Nephron (organoid): ENCODE results near the gene PTPRG.

ENCODE experiments used
- H3K27ac Mint-ChIP-seq, 3 experiments: 2 replicates each; pipeline ENCODE4 v1.8.0; 2020; ENCODE audit warnings: mixed read lengths in 3 of 3, mild to moderate bottlenecking in 2 of 3, moderate library complexity in 1 of 3
- H3K27me3 Mint-ChIP-seq: 2 replicates; pipeline ENCODE4 v1.8.0; 2021; ENCODE audit warnings: low read depth, mild to moderate bottlenecking, moderate library complexity, mixed read lengths
- H3K36me3 Mint-ChIP-seq: 2 replicates; pipeline ENCODE4 v1.8.0; 2020; ENCODE audit warnings: low read depth, mixed read lengths
- H3K4me1 Mint-ChIP-seq: 2 replicates; pipeline ENCODE4 v1.8.0; 2020; ENCODE audit warnings: mixed read lengths
- H3K4me3 Mint-ChIP-seq, 3 experiments: 2 replicates each; pipeline ENCODE4 v1.8.0; 2020; ENCODE audit warnings: mild to moderate bottlenecking in 3 of 3, mixed read lengths in 3 of 3, moderate library complexity in 2 of 3
- H3K9me3 Mint-ChIP-seq: 2 replicates; pipeline ENCODE4 v1.8.0; 2020; ENCODE audit warnings: mixed read lengths
- TF ChIP-seq, protein P1 (sequence below), 3 experiments: fragments of 200-600 bp; sonication (generic); IDR thresholded peaks; one replicate each; pipeline ENCODE4 v1.5.0; 2021; ENCODE audit warnings: antibody characterized with exemption in 3 of 3; ENCODE audit not compliant: unreplicated experiment in 3 of 3

PTPRG gene

DNA sequence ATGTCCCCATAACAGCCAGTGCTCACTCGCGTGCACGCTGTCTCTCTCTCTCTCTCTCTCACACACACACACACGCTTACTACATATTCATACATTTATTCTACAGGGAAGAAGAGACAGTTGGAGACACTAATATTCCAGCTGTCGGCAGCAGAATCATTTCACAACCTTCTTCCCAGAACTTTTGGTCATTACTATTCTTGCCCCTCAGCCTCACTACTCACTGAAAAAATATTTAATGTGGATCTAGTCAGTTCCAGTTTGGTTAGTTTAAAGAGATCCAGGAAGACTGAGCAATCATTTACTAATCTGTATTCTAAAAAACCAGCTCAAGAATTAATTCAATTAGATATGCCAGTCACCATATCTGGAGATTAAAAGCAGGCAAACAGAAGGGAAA is 394.9 kb downstream of the PTPRG start:
- peak overlapping the region; percentile 42 to 72 (median 49) for H3K27ac Mint-ChIP-seq
- TF ChIP-seq, protein P1, sequence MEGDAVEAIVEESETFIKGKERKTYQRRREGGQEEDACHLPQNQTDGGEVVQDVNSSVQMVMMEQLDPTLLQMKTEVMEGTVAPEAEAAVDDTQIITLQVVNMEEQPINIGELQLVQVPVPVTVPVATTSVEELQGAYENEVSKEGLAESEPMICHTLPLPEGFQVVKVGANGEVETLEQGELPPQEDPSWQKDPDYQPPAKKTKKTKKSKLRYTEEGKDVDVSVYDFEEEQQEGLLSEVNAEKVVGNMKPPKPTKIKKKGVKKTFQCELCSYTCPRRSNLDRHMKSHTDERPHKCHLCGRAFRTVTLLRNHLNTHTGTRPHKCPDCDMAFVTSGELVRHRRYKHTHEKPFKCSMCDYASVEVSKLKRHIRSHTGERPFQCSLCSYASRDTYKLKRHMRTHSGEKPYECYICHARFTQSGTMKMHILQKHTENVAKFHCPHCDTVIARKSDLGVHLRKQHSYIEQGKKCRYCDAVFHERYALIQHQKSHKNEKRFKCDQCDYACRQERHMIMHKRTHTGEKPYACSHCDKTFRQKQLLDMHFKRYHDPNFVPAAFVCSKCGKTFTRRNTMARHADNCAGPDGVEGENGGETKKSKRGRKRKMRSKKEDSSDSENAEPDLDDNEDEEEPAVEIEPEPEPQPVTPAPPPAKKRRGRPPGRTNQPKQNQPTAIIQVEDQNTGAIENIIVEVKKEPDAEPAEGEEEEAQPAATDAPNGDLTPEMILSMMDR (IDR thresholded peaks at IDR 0.05; ENCODE audit: unreplicated experiment in 3 of 3): no peak
- H3K9me3 Mint-ChIP-seq: no peaks in the 10 kb centered on the region
- H3K36me3 Mint-ChIP-seq: no peaks in the 10 kb centered on the region
- H3K4me1 Mint-ChIP-seq: peaks cover 5% of the 10 kb centered on the region
- H3K27me3 Mint-ChIP-seq: no peaks in the 10 kb centered on the region
- no peak overlapping the region for H3K4me3 Mint-ChIP-seq

GRCh38 chr3:61957259-61957658 is 395.9 kb downstream of the PTPRG start:
- H3K36me3 Mint-ChIP-seq: no peaks in the 10 kb centered on the region
- H3K4me1 Mint-ChIP-seq: peaks cover 11% of the 10 kb centered on the region
- no peaks in the 10 kb centered on the region for H3K9me3 Mint-ChIP-seq
- no peak overlapping the region for H3K4me3 Mint-ChIP-seq
- no peaks in the 10 kb centered on the region for H3K27me3 Mint-ChIP-seq
- TF ChIP-seq, protein P1 (IDR thresholded peaks at IDR 0.05; ENCODE audit: unreplicated experiment in 3 of 3): no peak
- no peak overlapping the region for H3K27ac Mint-ChIP-seq

DNA sequence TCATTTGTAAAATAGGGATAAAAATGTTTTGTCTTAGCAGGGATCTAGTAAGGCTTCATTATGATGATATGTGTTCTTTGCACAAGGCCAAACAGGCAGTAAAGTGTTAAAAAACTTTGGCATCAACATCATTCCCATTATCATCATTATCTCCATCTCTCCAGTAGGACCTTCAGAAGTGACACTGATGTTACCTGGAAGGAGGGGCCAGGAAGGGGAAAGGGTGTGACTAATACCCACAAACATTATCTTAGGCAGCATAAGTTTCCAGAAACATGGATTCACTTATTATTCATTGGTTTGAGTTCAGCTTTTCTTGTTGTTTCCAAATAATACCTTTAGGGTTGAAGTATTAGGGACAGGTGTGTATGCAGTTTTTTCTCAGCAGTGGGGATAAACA is 399.6 kb downstream of the PTPRG start:
- H3K4me1 Mint-ChIP-seq: peaks cover 11% of the 10 kb centered on the region
- H3K9me3 Mint-ChIP-seq: no peaks in the 10 kb centered on the region
- TF ChIP-seq, protein P1 (IDR thresholded peaks at IDR 0.05; ENCODE audit: unreplicated experiment in 3 of 3): no peak
- H3K4me3 Mint-ChIP-seq: no peak overlapping the region
- H3K27ac Mint-ChIP-seq: no peak overlapping the region
- no peaks in the 10 kb centered on the region for H3K27me3 Mint-ChIP-seq
- H3K36me3 Mint-ChIP-seq: no peaks in the 10 kb centered on the region

DNA sequence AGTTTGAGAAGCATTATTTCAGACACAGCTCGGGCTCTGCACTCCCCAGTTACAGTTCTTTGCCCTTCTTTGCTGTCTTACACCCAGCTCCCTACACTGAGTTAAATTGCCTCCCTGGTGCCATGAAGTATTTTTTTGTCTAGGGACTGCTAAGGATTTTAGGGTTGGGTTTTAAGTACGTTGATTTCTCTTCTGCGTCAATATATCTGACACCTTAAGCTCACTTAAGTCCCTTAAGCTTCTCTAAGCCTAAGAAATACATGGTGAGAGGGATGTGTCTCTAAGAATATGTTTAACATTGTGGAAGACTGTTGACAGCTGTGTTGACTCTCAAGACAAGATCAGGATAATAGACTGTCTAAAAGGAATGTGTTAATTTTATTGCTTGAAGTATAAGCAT is 400.5 kb downstream of the PTPRG start:
- Mint-ChIP-seq H3K36me3 (no peaks in the 10 kb centered on the region), H3K4me1 (peaks cover 7% of the 10 kb centered on the region), H3K27ac (no peak overlapping the region), H3K27me3 (no peaks in the 10 kb centered on the region), H3K4me3 (no peak overlapping the region), H3K9me3 (no peaks in the 10 kb centered on the region)
- TF ChIP-seq, protein P1 (IDR thresholded peaks at IDR 0.05; ENCODE audit: unreplicated experiment in 3 of 3): no peak

- Mint-ChIP-seq H3K36me3 (no peaks in the 10 kb centered on the region), H3K4me3 (no peak overlapping the region), H3K27me3 (no peaks in the 10 kb centered on the region), H3K4me1 (peaks cover 12% of the 10 kb centered on the region), H3K27ac (no peak overlapping the region), H3K9me3 (no peaks in the 10 kb centered on the region)
- TF ChIP-seq, protein P1 (IDR thresholded peaks at IDR 0.05; ENCODE audit: unreplicated experiment in 3 of 3): no peak
Observed at GRCh38 chr3:61964566-61964965, 403.2 kb downstream of the PTPRG start.

DNA sequence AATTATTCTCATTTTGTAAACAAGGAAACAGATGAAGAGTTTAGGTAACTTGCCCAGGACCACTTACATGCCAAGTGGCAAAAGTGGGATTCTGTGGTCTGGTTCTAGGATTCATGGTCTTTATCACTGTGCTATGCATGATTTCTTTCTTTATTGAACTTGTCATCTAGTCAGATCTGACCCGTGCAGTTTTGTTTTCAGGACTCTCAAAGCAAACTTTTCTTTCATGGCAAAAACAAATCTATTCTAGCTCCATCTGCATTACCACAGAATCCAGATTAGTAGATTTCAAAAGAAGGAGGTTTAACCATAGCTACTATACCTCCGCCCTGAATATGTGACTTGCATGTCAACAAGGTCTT is 404.4 kb downstream of the PTPRG start:
- Mint-ChIP-seq H3K27ac (peak overlapping the region in 1 of 3 experiments; percentile 47), H3K4me3 (no peak overlapping the region), H3K4me1 (peaks cover 12% of the 10 kb centered on the region), H3K9me3 (no peaks in the 10 kb centered on the region), H3K36me3 (no peaks in the 10 kb centered on the region), H3K27me3 (no peaks in the 10 kb centered on the region)
- TF ChIP-seq, protein P1 (IDR thresholded peaks at IDR 0.05; ENCODE audit: unreplicated experiment in 3 of 3): no peak
